GM21381 (cell line): ENCODE results near the gene FBXW8.

Experiments
- ATAC-seq: cut with Tn5 transposase; IDR thresholded peaks from one replicate; pipeline ENCODE4 v1.9.1; 2021; ENCODE audit warnings: mild to moderate bottlenecking, moderate library complexity; ENCODE audit not compliant: unreplicated experiment

Gene FBXW8

GRCh38 chr12:116887244-116887643 lies 23.5 kb upstream of the FBXW8 start:
- ATAC-seq, result no peak

- no peak for ATAC-seq
Measured at GRCh38 chr12:116887897-116888296, 22.9 kb upstream of the FBXW8 start.

GRCh38 chr12:116890330-116890729 lies 20.4 kb upstream of the FBXW8 start:
- no peak for ATAC-seq

GRCh38 chr12:116891019-116891418 lies 19.7 kb upstream of the FBXW8 start:
- ATAC-seq, result no peak

GRCh38 chr12:116892349-116893140 lies 18.2 kb upstream of the FBXW8 start:
- ATAC-seq, result no peak

GRCh38 chr12:116894913-116895312 lies 15.8 kb upstream of the FBXW8 start:
- no peak for ATAC-seq

- no peak for ATAC-seq
Measured at GRCh38 chr12:116896411-116896924, 14.3 kb upstream of the FBXW8 start.

GRCh38 chr12:116897476-116897875 lies 13.3 kb upstream of the FBXW8 start:
- no peak for ATAC-seq

GRCh38 chr12:116898669-116899068 lies 12.1 kb upstream of the FBXW8 start:
- ATAC-seq, result no peak

GRCh38 chr12:116901612-116902011 lies 9.1 kb upstream of the FBXW8 start:
- no peak for ATAC-seq

- no peak for ATAC-seq
Measured at GRCh38 chr12:116903818-116904217, 6.9 kb upstream of the FBXW8 start.

GRCh38 chr12:116906285-116906684 lies 4.5 kb upstream of the FBXW8 start:
- no peak for ATAC-seq

GRCh38 chr12:116910280-116910644 lies 488 bp upstream of the FBXW8 start:
- no peak for ATAC-seq

- no peak for ATAC-seq
Measured at GRCh38 chr12:116915326-116915725, 4.6 kb downstream of the FBXW8 start.

GRCh38 chr12:116916122-116916521 lies 5.4 kb downstream of the FBXW8 start:
- ATAC-seq, result no peak

GRCh38 chr12:116916714-116917114 lies 6.0 kb downstream of the FBXW8 start:
- peak; percentile 95 for ATAC-seq

- ATAC-seq, result no peak
Measured at GRCh38 chr12:116918464-116918863, 7.7 kb downstream of the FBXW8 start.

- ATAC-seq, result no peak
Measured at GRCh38 chr12:116919247-116919661, 8.5 kb downstream of the FBXW8 start.

GRCh38 chr12:116919706-116920485 lies 9.1 kb downstream of the FBXW8 start:
- ATAC-seq, result no peak

GRCh38 chr12:116920939-116921338 lies 10.2 kb downstream of the FBXW8 start:
- no peak for ATAC-seq

- ATAC-seq, result peak; percentile 49
Measured at GRCh38 chr12:116922194-116922897, 11.6 kb downstream of the FBXW8 start.
